Loucy (cell line): ENCODE results near the gene SPSB3.

Experiments
- H2AFZ ChIP-seq: fragments of 200-600 bp; sonication (generic); 2 replicates; pipeline ENCODE4 v1.6.0; 2016; ENCODE audit warnings: antibody characterized with exemption, mild to moderate bottlenecking, low read length, moderate library complexity
- H3F3A ChIP-seq: fragments of 200-600 bp; 2 replicates; pipeline ENCODE4 v1.6.0; 2016; ENCODE audit warnings: antibody characterized with exemption, low read depth, mild to moderate bottlenecking
- H3K27me3 ChIP-seq: fragments of 200-600 bp; sonication (generic); 2 replicates; pipeline ENCODE4 v1.6.1; 2014; ENCODE audit warnings: low read length, mild to moderate bottlenecking; ENCODE audit not compliant: insufficient read depth, poor library complexity, severe bottlenecking
- H3K36me3 ChIP-seq: fragments of 200-600 bp; sonication (generic); 2 replicates; pipeline ENCODE4 v1.6.1; 2016; ENCODE audit warnings: low read length; ENCODE audit not compliant: insufficient read depth
- H3K4me1 ChIP-seq: fragments of 200-600 bp; sonication (generic); 2 replicates; pipeline ENCODE4 v1.5.1; 2014; ENCODE audit warnings: low read length, mild to moderate bottlenecking; ENCODE audit not compliant: insufficient read depth, poor library complexity, severe bottlenecking
- H3K4me2 ChIP-seq: fragments of 200-600 bp; sonication (generic); 2 replicates; pipeline ENCODE4 v1.6.0; 2014; ENCODE audit warnings: antibody characterized with exemption, low read length, low read depth, mild to moderate bottlenecking; ENCODE audit not compliant: poor library complexity, severe bottlenecking
- H3K4me3 ChIP-seq: fragments of 200-600 bp; sonication (generic); 2 replicates; pipeline ENCODE4 v1.5.1; 2014; ENCODE audit warnings: low read length, mild to moderate bottlenecking, mixed read lengths; ENCODE audit not compliant: poor library complexity, severe bottlenecking
- H3K79me2 ChIP-seq: fragments of 200-600 bp; sonication (generic); 2 replicates; pipeline ENCODE4 v1.6.1; 2014; ENCODE audit warnings: low read length; ENCODE audit not compliant: insufficient read depth
- H3K9ac ChIP-seq: fragments of 200-600 bp; sonication (generic); 2 replicates; pipeline ENCODE4 v1.6.0; 2014; ENCODE audit warnings: mild to moderate bottlenecking, low read depth, low read length, moderate library complexity; ENCODE audit not compliant: poor library complexity, severe bottlenecking
- H3K9me2 ChIP-seq: fragments of 200-600 bp; sonication (generic); replicated peaks from 2 replicates; pipeline ENCODE4 v1.6.1; 2016; ENCODE audit warnings: low read depth, low read length, mixed read lengths
- H3K9me3 ChIP-seq: fragments of 200-600 bp; sonication (generic); 2 replicates; pipeline ENCODE4 v1.6.1; 2014; ENCODE audit warnings: mild to moderate bottlenecking, antibody characterized with exemption, low read length, low read depth; ENCODE audit not compliant: insufficient read depth
- H4K20me1 ChIP-seq: fragments of 200-600 bp; sonication (generic); 2 replicates; pipeline ENCODE4 v1.6.0; 2014; ENCODE audit warnings: antibody characterized with exemption, low read length, mild to moderate bottlenecking; ENCODE audit not compliant: insufficient read depth, poor library complexity, severe bottlenecking
- CTCF ChIP-seq: fragments of 200-600 bp; sonication (generic); conservative IDR thresholded peaks from 2 replicates; pipeline ENCODE4 v1.5.1; 2014; ENCODE audit warnings: mild to moderate bottlenecking, antibody characterized with exemption, low read length
- EZH2phosphoT487 ChIP-seq: fragments of 200-600 bp; IDR thresholded peaks from 2 replicates; pipeline ENCODE4 v1.6.1; 2018; ENCODE audit warnings: antibody characterized with exemption, mild to moderate bottlenecking, moderate library complexity, borderline replicate concordance

The SPSB3 gene

GRCh38 chr16:1769402-1770300 is 12.7 kb downstream of the SPSB3 start:
- H3K9me3 ChIP-seq: no peaks in the 10 kb centered on the region
- H3K4me3 ChIP-seq: no peak overlapping the region
- peaks cover 10% of the 10 kb centered on the region for H4K20me1 ChIP-seq
- no peak for TF ChIP-seq CTCF
- TF ChIP-seq EZH2phosphoT487: no peak
- no peaks in the 10 kb centered on the region for H3K36me3 ChIP-seq
- H3K9me2 ChIP-seq: no peaks in the 10 kb centered on the region
- no peak overlapping the region for H3K9ac ChIP-seq
- H3K27me3 ChIP-seq: no peaks in the 10 kb centered on the region
- no peaks in the 10 kb centered on the region for H3K4me1 ChIP-seq
- no peak overlapping the region for H2AFZ ChIP-seq
- H3K4me2 ChIP-seq: no peak overlapping the region
- peaks cover 22% of the 10 kb centered on the region; the same call in 1 of the 2 replicates for H3K79me2 ChIP-seq
- no peaks in the 10 kb centered on the region for H3F3A ChIP-seq

- H3K4me1 ChIP-seq: no peaks in the 10 kb centered on the region
- H3K9ac ChIP-seq: no peak overlapping the region
- peaks cover 4% of the 10 kb centered on the region for H4K20me1 ChIP-seq
- no peaks in the 10 kb centered on the region for H3F3A ChIP-seq
- H2AFZ ChIP-seq: no peak overlapping the region
- H3K9me2 ChIP-seq: no peaks in the 10 kb centered on the region
- H3K9me3 ChIP-seq: no peaks in the 10 kb centered on the region
- H3K4me2 ChIP-seq: no peak overlapping the region
- peaks cover 14% of the 10 kb centered on the region; the same call in 1 of the 2 replicates for H3K79me2 ChIP-seq
- no peaks in the 10 kb centered on the region for H3K27me3 ChIP-seq
- no peaks in the 10 kb centered on the region for H3K36me3 ChIP-seq
- no peak for TF ChIP-seq CTCF
- no peak for TF ChIP-seq EZH2phosphoT487
- no peak overlapping the region for H3K4me3 ChIP-seq
Observed at GRCh38 chr16:1768767-1769401, 13.5 kb downstream of the SPSB3 start.

- no peak overlapping the region for H3K9ac ChIP-seq
- TF ChIP-seq CTCF (no peak), EZH2phosphoT487 (no peak)
- peaks cover 2% of the 10 kb centered on the region for H4K20me1 ChIP-seq
- H3K36me3 ChIP-seq: no peaks in the 10 kb centered on the region
- H3K9me2 ChIP-seq: no peaks in the 10 kb centered on the region
- no peak overlapping the region for H3K4me2 ChIP-seq
- H3K9me3 ChIP-seq: no peaks in the 10 kb centered on the region
- H2AFZ ChIP-seq: no peak overlapping the region
- no peaks in the 10 kb centered on the region for H3F3A ChIP-seq
- no peaks in the 10 kb centered on the region for H3K27me3 ChIP-seq
- no peak overlapping the region for H3K4me3 ChIP-seq
- H3K79me2 ChIP-seq: peaks cover 12% of the 10 kb centered on the region; the same call in 1 of the 2 replicates
- H3K4me1 ChIP-seq: no peaks in the 10 kb centered on the region
Observed at GRCh38 chr16:1768061-1768766, 14.2 kb downstream of the SPSB3 start.
